ENCODE results near the gene ABCB9. TPM values are rescaled to one million over a fixed set of nuclear protein-coding genes. Genes with fewer than 3 reads are reported as not detected.

ABCB9 gene
- total RNA-seq, 6 experiments from 2014 or later: 9.2 to 11.1 (median 10.0) TPM

GRCh38 chr12:122997343-122998250 is 31.3 kb upstream of the ABCB9 start:
- no peak for TF ChIP-seq CTCF (IDR thresholded peaks at IDR 0.05)
- Mint-ChIP-seq H3K36me3 (ENCODE audit: low read depth) (no peaks in the 10 kb centered on the region), H3K4me3 (no peak overlapping the region), H3K27me3 (ENCODE audit: insufficient read depth) (peaks cover 6% of the 10 kb centered on the region), H3K4me1 (ENCODE audit: low read depth) (no peaks in the 10 kb centered on the region), H3K27ac (no peak overlapping the region), H3K9me3 (no peaks in the 10 kb centered on the region)
- no peak for DNase-seq

- H3K4me3 Mint-ChIP-seq: no peak overlapping the region
- H3K9me3 Mint-ChIP-seq: no peaks in the 10 kb centered on the region
- peaks cover 10% of the 10 kb centered on the region for H3K27me3 Mint-ChIP-seq (ENCODE audit: insufficient read depth)
- H3K4me1 Mint-ChIP-seq (ENCODE audit: low read depth): no peaks in the 10 kb centered on the region
- no peaks in the 10 kb centered on the region for H3K36me3 Mint-ChIP-seq (ENCODE audit: low read depth)
- H3K27ac Mint-ChIP-seq: no peak overlapping the region
- DNase-seq: no peak
- TF ChIP-seq CTCF (IDR thresholded peaks at IDR 0.05): no peak
These were observed 30.5 kb upstream of the ABCB9 start for GRCh38 chr12:122996621-122997342.

GRCh38 chr12:122996188-122996601 is 29.9 kb upstream of the ABCB9 start:
- no peak for TF ChIP-seq CTCF (IDR thresholded peaks at IDR 0.05)
- Mint-ChIP-seq H3K27me3 (ENCODE audit: insufficient read depth) (peaks cover 10% of the 10 kb centered on the region), H3K4me3 (no peak overlapping the region), H3K4me1 (ENCODE audit: low read depth) (no peaks in the 10 kb centered on the region), H3K36me3 (ENCODE audit: low read depth) (no peaks in the 10 kb centered on the region), H3K9me3 (no peaks in the 10 kb centered on the region), H3K27ac (no peak overlapping the region)
- DNase-seq: no peak

- no peaks in the 10 kb centered on the region for H3K36me3 Mint-ChIP-seq (ENCODE audit: low read depth)
- no peak overlapping the region for H3K4me3 Mint-ChIP-seq
- H3K4me1 Mint-ChIP-seq (ENCODE audit: low read depth): no peaks in the 10 kb centered on the region
- H3K27ac Mint-ChIP-seq: no peak overlapping the region
- no peak for TF ChIP-seq CTCF (IDR thresholded peaks at IDR 0.05)
- H3K9me3 Mint-ChIP-seq: no peaks in the 10 kb centered on the region
- peaks cover 9% of the 10 kb centered on the region for H3K27me3 Mint-ChIP-seq (ENCODE audit: insufficient read depth)
- no peak for DNase-seq
These were observed 29.4 kb upstream of the ABCB9 start for GRCh38 chr12:122995503-122996187.

- Mint-ChIP-seq H3K4me1 (ENCODE audit: low read depth) (no peaks in the 10 kb centered on the region), H3K9me3 (no peaks in the 10 kb centered on the region), H3K27me3 (ENCODE audit: insufficient read depth) (peaks cover 9% of the 10 kb centered on the region), H3K36me3 (ENCODE audit: low read depth) (no peaks in the 10 kb centered on the region), H3K4me3 (no peak overlapping the region), H3K27ac (no peak overlapping the region)
- no peak for DNase-seq
- TF ChIP-seq CTCF (IDR thresholded peaks at IDR 0.05): no peak
These were observed 28.7 kb upstream of the ABCB9 start for GRCh38 chr12:122994781-122995502.

All from HFFc6 (cell line).